HS-27A (cell line): Measurements from ENCODE around the gene ABCG1.

ENCODE experiments used
- DNase-seq: peaks from one replicate; pipeline ENCODE4 v3.0.0-alpha.2; 2012; ENCODE audit warnings: low read depth, missing footprints

The ABCG1 gene

DNA sequence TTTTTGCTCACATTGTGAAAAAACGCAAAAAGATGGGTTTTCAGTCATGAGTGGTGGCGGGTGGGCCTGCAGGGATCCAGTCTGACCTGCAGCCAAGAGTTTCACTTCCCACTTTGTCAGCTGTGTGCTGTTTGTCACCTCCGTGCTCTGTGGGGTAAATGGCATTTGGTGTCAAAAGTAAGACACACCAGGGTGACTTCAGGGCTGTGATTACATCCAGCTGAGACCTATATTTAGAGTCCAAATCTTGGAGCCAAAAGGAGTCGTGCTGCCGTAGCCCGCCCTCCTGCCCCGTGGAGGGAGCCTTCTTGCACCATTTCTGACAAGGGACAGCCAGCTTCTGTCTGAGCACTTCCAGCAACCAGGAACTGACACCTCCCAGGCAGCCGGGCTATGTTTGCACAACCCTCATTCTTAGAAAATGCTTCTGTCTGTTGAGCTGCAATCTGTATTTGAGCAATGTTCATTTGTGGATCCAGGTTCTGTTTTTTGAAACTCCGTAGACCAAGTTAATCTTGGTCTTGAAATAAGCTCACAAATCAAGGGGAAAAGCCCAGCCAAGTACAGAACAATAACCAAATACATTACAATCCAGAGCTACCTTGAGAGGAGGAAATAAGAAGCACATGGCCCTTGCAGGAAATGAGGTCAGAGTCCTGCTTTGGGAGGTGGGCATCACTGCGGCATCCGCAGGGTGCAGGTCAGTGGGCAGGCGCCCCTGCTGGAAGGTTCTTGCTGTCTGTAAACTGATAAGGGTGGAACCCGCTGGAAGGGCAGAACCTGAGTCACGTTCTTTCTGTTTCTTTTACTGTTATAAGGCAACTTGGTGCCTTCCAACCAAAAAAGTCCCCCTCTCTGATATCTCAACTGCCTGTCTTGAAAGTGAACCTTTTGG, 14.4 kb downstream of the ABCG1 start:
- no peak for DNase-seq

DNA sequence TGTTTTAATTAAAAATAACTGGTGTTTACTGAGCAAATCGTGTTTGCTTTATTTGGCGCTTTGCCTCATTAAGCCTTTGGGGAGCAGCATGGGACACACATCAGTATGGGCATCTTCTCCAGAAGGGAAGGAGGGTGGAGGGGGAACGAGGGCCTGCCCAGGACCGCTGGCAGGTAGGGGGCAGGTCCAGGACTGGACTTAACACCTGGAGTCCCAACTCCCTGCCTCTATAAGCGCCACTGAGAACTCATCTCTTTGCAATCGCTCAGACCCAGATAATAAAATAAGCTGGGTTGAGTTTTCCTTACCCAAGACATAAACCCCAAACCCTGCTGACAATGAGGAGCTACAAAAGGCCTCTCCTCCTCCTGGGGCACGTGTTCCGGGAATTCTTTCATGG, 15.1 kb downstream of the ABCG1 start:
- DNase-seq: no peak

DNA sequence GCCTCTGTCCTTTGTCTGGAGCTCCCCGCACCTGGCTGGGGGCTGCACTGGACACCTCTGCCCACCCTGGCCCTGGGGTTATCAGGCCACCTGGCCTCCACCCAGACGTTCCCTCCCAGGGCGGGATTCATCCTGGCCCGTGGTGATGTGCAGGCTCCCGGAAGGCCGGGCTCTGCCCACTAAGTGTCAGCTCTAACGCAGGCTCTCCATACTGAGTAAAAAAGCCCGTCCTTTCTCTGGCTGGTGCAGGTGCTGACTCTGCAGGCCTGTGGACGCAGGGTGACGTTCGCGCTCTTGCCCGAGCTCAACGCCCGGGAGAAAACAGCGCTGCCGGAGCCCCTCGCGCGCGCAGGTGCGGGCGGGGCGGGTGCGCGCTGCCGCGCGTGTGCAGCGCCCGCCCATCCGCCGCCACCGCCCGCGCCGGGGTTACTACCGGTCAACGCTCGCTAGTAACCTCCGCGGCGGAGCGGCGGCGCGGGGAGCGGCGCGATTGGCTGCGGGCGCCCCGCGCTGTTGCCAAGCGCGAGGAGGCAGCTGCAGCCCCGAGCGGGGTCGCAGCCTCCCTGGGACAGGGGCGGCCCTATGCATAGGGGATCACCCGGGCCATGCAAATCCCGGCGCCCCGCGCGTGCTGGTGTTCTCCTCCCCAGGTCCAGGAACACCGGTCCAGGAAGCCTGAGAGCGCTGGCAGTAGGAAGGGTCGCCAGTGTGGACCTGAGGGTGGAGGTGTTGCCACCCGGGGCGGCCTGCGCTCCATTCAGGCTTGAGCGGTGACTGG, 15.7 kb downstream of the ABCG1 start:
- DNase-seq: no peak

- DNase-seq: no peak
Measured at GRCh38 chr21:42235593-42235992, 16.7 kb downstream of the ABCG1 start.

DNA sequence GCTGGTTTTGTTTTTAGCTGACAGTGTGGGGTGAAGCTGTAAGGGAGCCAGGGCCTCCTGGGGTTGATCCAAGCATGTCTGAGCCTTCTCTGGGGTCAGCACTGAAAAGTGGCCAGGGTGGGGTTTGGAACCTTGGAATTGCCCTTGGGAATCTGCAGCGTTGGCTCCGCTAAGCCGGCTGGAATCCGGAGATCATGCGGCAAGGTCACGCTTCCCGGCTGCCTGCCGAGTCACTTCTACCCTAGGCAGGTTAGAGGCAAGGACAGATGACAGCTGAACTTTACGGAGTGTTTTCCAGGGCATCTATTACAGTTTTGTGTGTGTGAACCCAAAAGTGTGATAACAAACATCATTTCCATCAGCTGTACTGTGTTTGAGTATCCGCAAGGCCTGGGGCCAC, 17.1 kb downstream of the ABCG1 start:
- no peak for DNase-seq

DNA sequence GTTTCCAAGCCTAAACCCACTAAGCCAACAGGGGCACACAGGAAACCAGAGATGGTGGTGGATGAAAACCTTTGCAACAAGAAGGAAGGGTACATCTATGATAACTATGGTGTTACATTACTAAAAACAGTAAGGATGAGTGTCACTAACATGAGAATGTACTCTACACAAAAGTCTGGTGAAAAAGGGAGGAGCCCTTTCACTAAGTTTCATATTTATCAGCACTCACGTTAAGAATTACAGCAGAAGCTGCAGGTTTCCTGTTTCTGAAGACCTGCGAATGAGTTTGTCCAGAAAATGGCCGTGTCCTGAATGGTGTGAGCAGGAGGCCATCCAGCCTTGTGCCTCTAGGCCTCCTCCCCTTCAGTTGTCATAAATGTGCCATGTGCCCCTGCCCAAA, 17.8 kb downstream of the ABCG1 start:
- no peak for DNase-seq

- no peak for DNase-seq
Measured at GRCh38 chr21:42237161-42237560, 18.2 kb downstream of the ABCG1 start.

DNA sequence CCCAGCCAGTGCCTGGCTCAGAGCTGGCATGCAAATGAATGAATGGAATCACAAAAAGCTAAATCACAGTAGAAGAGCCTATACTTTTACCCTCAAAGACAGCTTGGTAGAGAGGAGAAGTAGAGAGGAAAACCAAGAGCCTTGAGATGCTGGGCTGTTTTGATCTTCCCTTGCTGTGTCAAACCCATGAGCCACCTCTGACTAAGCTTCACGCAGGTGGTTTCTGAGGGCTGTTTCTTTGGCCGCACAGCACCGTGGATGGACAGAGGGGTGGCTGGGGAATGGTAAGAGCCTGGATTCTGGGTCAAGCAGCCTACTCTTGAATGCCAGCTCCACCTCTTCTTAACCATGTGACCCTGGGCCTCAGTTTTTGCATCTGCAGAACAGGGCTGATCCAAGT, 18.6 kb downstream of the ABCG1 start:
- no peak for DNase-seq

DNA sequence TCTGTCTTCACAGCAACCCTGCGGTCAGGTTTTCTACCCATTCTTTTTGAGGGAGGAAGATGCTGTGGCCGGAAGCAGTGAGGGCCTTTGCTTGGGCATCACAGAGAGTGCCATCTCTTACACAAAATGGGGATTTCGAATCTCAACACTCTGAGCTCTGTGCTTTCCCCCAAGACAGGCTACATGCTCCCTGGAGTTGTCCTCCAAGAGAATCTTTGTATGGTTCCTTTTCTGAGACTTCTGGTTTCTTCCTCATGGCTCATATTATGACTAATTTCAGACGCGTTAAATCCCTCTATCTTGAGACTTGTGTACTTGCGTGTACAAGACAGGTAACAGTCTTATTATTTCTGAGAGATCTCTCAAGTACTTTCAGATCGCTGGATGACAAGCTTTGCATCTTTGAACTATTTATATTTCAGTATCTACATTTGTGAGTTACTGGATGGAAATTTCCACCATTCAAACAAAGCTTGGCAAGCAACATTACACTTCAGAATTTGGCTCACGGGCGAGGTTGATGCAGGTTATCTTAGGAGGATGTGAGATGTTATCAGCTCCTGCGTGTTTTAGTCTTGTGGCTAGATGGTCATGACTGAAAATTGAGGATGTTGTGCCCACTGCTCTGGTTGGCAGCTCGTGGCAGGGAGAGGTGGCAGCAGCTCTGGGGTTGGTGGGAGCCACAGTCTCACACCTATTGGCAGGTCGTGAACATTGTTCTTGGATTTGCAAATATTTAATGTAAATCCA, 19.4 kb downstream of the ABCG1 start:
- no peak for DNase-seq

GRCh38 chr21:42239556-42239955, 20.6 kb downstream of the ABCG1 start:
- DNase-seq: no peak

DNA sequence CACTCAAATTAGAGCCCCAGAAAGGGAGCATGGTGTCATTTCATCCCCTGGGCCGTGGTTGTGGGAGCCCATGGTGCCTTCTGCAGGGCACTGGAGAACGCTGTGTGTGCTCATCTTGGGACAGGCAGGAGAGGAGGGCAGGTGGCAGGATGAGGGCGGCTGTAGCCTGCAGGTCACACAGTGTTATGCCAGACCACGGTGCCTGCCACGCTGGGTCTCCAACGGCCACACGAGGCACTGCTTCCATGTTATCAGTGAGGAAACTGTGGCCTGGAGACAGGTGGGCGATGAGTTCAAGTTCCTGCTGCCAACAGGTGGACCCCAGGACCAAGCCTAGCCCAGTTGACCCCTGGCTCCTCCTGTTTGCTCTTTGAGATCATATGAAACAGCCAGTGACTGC, 21.0 kb downstream of the ABCG1 start:
- no peak for DNase-seq

- DNase-seq: no peak
Measured at GRCh38 chr21:42242611-42243010, 23.7 kb downstream of the ABCG1 start.

GRCh38 chr21:42243026-42243425, 24.1 kb downstream of the ABCG1 start:
- DNase-seq: no peak

- no peak for DNase-seq
Measured at GRCh38 chr21:42245331-42246193, 26.6 kb downstream of the ABCG1 start.

DNA sequence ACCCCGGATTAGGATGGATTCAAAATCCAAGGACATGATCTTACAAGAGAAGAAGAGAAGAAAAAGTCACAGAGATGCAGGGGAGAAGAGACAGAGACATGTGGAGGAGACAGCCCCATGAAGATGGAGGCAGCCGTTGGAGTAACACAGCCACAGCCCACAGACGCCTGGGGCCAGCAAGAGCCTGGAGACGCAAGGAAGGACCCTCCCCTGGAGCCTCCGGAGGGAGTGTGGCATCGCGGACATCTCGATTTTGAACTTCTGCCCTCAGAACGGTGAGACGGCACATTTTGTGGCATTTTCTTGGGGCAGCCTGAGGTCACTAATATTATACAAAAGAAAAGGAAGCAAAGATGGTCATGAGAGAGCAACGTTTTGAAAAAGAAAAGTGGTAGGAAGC, 28.8 kb downstream of the ABCG1 start:
- DNase-seq: no peak

GRCh38 chr21:42248241-42248640, 29.3 kb downstream of the ABCG1 start:
- no peak for DNase-seq

GRCh38 chr21:42248783-42249597, 30.1 kb downstream of the ABCG1 start:
- DNase-seq: no peak

DNA sequence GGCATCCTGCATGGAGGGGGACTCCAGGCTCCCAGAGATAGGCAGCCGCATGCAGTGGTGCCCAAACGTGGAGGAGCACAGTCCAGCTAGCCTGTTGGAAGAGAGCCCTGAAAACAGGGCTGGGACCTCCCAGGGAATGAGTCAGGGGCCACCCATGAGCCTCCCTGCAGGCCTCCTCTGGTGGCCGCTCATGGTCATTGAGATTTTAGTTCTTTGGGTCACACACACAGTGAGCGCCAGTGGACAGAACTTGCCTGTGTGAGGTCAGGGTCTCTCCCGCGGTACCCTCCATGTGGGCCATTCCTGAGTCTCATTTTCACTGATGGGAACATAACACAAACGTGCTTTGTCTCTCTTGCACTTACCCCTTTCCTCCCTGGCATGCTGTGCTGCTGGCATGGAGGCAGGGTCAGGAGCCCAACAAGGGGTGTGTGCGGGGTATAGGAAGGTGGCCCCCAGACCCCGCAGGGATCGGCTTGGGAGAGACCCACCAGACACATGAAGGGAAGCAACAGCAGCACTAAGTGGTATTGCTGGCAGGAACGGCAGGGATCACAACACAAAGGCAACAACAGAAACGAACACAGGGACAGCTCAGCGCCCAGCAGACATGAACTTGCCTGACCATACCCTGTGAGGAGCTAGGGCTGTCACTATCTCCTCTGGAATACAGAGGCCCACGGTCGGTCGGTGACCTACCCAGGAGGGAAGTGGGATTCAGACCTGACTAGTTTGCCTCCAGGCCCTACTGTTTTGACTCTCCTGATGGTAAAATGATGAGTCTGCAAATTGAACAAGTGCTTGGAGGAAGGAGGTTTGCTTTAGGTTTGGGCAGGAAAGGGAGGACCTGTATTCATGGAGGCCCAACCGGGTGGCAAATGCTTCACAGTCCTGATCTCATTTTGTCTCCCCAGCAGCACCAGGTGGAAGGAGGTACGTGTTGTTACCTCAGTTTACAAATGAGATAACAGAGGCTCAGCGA, 31.8 kb downstream of the ABCG1 start:
- DNase-seq: no peak

GRCh38 chr21:42251654-42252324, 32.8 kb downstream of the ABCG1 start:
- no peak for DNase-seq
